GM19324 (cell line): ENCODE data around the gene MBP.

Experiments used
- ATAC-seq: cut with Tn5 transposase; IDR thresholded peaks from one replicate; pipeline ENCODE4 v1.9.1; 2021; ENCODE audit warnings: mild to moderate bottlenecking, moderate library complexity; ENCODE audit not compliant: unreplicated experiment, low FRiP score

The MBP gene

DNA sequence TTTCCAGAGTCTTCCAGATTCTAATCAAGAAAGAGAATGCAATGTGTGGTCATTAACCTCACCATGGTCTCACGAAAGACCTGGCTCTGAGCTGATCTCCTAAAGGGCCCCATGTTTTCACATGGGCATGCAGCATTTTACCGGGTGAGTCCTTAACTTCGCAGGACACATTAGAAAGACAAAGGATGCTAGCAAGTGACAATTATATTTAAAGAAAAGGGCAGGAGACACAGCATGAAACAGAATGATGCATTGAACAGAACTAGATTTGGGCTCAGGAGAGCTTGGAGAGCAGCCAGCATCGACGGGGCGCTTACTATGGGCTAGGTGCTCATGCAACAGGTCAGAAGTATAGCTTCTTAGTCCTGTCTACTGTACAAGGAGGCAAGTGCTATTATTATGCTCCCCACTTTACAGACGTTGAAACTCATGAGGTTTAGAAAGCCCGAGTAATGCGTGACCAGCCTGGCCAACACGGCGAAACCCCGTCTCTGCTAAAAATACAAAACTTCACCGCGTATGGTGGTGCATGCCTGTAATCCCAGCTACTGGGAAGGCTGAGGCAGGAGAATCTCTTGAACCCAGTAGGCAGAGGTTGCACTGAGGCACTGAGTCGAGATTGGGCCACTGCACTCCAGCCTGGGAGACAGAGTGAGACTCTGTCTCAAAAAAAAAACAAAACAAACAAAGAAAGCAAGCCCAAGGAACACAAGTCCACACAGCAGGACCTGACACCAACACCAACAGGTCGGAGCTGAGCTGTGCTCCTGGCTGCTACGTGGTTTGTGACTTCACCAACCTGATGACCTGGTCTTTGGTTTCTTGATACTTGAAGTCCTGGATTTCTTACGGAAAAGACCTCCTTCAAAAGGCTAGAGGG is 16.1 kb downstream of the MBP start:
- ATAC-seq, result no peak

- peak; percentile 25 for ATAC-seq
These were observed 17.2 kb downstream of the MBP start for GRCh38 chr18:77115192-77115953.

DNA sequence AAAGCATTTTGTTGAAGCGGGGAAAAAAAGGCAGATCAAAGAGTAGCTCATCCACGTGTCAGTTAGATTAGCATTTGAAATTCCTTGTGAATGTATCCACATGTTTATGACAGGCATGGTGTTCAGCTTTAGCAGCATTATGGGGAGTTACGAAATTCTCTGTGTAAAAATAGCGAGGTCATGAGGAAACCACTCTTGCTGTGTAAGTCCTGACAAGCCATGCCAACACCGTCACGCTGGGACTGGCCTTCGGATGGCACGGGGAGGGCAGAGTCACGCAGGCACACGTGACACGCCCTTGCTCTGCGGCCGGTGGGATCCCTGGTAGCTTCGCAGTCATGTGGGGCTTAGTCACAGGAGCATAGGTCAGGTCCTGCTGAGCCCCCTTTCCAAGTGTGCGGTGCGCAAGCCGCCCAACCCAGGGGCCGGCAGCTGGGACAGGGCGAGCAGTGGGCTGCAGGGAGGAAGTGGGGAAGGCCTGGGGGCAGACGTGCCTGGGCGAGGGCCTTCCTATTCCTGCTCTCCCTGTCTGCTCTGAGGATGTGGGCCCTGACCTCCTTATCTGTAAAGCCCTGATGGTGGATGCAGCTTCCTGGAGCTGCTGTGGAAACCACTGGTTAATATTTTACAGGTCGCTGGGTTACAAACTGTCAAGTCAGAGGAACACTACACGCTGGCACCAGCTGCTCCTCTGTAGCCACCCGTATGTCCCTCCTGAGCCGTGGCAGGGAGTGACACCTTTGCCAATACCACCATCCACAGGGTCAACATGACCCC is 18.0 kb downstream of the MBP start:
- ATAC-seq, result peak; percentile 88

DNA sequence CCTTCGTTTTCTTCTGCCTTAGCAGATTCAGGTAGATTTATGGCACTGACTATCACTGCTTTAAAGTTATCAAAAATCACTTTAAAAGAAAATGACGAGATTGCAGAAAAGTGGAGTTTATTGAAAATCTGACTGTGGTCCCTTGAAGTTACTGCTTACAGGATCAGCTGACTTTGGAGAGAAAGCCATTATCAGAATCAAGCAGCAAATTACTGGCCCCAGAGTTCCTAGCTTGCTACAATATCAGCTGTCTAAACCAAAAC is 18.5 kb downstream of the MBP start:
- ATAC-seq, result no peak

DNA sequence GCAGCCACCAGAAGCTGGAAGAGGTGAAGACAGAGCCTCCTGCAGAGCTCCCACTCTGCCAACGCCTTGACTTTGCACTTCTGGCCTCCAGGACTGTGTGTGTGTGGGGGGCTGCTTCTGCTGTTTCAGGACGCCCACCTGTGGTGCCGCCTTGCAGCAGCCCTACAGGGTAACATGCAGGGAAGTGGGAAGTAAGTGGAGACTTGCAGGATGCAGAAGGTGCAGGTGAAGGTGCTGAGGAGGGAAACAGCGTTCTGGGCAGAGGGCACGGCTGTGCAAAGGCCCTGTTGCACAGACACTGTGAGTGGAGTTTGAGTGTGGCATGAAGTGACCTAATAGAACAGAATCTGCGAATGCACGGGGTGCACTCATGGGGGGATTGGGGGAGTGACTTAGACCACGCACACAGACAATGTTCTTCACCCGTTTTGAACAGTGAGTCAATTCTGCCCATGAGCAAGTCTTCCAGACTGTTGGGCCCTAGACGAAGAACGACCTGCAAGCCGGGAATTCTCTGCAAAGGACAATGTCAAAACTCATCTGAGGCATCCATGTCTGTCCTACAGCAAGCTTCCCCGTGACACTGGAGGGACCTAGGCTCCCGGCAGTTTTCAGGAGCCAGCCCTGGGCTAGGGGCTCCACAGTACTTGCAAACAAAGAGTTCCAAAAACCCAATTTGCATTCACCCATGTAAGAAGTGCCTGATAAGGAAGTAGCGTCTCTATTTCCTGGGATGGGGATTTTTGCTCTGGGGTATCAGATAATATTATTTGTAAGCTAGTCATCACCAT is 19.0 kb downstream of the MBP start:
- ATAC-seq, result no peak

DNA sequence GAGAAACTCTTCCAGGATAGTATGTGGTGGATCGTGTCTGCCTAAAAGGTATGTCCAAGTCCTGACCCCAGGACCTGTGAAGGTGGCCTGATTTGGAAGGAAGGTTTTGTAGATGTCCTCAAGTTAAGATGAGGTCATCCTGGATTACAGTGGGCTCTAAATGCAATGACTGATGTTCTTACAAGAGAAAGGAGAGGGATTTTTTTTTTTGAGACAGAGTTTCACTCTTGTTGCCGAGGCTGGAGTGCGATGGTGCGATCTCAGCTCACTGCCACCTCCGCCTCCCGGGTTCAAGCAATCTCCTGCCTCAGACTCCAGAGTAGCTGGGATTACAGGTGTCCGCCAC is 19.9 kb downstream of the MBP start:
- ATAC-seq, result no peak

DNA sequence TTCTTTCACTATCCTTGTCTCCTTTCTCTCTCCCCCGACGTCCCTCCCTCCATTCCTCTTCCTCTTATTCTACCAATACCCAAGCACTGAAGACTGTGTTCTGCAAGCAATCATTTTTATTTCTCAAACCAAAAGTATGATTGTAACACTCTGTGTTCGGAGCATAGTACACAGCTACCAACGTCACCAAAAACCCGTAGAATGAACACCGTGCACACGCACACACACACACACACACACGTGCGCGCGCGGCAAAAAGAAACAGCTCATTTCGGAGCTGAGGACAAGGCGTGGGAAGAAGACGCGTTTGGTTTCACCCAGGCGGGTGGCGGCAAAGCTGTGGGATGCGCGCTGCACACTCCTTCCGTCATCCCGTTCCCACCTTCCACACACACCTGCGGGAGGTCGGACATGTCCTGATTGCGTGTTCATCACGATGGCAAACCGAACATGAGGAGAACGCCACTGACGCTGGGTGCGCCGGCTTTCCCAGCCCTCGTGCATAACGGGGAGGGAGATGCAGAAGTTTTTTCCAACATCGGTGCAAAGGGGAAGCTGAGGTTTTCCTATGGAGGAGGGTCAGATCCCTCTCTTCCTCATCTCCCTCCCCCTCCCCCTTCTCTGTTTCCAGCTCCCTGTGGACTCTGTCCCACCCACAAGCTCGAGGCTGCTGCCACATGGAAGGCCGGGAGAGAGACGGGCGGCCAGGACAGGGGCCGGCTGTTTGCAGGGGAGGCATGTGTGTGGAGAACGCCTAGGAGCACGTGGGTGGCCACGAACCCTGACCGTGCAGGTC is 20.4 kb downstream of the MBP start:
- ATAC-seq, result no peak

- ATAC-seq, result no peak
These were observed 21.1 kb downstream of the MBP start for GRCh38 chr18:77111449-77111848.

GRCh38 chr18:77110936-77111335 is 21.6 kb downstream of the MBP start:
- no peak for ATAC-seq

- no peak for ATAC-seq
These were observed 22.2 kb downstream of the MBP start for GRCh38 chr18:77110400-77110799.

GRCh38 chr18:77109648-77110019 is 22.9 kb downstream of the MBP start:
- ATAC-seq, result no peak

GRCh38 chr18:77108821-77109647 is 23.5 kb downstream of the MBP start:
- ATAC-seq, result no peak

DNA sequence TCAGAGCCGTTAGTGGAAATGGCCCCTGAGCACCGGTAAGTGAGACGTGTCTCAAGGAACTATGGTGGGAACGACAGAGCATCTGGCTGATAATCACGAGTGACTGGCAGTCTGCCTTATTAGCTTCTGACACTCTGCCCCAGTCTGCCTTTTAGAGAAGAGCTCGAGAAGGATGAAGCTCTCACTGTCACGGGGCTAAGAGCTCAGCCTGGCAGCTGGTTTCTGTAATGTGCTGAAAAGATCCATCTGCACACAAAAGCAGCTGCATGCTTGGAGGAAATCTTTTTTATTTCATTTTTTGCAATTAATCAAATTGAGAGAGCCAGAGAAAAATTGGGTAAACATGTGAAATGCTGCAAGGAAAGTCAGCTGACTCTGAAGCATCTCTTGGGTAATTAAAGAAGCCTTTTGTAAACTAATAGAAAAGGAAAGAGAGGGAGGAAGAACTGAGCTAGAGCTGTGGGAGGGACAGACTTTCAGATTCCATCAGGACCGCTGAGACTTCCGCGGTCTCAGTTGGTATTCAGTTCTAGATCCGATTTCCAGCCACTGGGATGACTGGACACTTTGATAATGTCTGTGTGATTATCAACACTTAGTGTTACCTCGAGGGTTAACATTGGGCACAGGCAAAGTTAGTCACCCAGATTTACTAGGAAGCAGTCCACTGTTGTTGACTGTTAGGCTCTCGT is 24.4 kb downstream of the MBP start:
- peak; percentile 47 for ATAC-seq

DNA sequence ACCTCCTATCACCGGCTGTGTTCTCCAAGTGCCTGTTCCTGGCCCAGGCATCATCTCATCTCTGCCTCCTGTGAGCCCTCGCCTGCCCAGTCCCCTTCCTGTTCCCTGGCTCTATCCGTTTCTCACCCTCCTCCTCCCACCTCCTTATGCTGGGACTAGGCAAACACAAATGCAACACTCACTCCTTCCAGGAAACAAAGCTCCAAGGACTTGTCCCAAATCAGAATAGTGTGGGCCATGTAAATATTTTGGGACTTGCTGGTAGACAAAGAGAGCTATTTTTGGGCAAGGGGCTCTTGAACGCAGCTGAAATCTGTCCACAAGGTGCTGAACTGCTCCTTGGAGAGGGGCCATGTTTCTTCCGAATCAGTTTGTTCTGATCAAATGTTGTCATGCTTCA is 25.3 kb downstream of the MBP start:
- no peak for ATAC-seq

DNA sequence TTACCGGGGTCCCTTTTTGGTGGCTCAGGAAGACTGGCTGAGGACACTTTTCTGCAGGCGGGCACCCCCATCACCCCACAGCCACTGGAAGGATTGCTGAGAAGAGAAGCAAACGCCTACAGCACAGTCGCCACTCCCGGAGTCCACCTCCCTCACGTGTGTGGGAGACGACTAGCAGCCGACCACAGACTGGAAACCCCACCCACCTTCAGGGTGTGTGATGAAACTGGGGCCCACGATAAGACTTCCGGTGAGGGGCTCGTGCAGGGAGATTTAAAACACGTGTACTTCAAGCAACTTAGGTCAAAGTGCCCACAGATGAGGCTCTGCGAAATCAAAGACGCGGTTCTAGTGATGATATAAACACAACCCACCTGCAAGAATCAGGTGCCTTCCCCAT is 26.3 kb downstream of the MBP start:
- ATAC-seq, result no peak

DNA sequence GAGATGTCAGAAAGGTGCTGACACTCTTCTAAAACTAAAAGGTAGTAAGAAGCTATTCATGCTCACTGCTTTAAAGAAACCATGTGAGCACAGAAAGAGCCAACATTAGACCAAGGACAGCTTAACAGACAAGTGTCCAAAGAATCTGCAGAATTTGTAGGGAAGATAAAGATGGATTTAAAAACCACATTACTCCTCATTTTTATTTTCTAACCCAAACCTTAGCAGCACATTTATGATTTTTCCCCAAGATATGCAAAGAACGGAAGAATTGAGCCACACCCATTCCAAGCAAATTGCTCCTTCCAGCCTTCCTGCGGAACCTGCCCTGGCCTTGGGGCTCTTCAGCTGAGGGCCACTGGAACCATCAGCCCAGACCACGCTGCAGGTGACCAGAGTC is 26.9 kb downstream of the MBP start:
- ATAC-seq, result no peak

DNA sequence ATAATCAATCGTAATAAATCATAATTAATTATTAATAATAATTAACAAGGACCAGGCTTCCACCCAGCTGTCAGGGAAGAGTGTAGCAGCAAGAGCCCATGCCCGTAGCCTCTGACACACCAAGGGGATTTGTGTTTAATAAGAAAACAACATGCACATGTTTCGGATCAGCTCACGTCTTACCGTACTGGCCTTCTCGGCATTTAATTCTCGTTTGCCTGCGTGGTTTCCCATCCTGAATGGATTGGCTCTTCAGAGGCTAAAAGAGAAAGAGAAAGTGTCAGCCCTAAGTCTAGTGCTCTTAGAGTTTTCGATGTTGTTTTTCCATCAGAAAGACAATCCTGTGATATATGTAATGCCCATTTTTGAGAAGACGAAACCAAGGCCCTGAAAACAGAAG is 27.6 kb downstream of the MBP start:
- ATAC-seq, result no peak

DNA sequence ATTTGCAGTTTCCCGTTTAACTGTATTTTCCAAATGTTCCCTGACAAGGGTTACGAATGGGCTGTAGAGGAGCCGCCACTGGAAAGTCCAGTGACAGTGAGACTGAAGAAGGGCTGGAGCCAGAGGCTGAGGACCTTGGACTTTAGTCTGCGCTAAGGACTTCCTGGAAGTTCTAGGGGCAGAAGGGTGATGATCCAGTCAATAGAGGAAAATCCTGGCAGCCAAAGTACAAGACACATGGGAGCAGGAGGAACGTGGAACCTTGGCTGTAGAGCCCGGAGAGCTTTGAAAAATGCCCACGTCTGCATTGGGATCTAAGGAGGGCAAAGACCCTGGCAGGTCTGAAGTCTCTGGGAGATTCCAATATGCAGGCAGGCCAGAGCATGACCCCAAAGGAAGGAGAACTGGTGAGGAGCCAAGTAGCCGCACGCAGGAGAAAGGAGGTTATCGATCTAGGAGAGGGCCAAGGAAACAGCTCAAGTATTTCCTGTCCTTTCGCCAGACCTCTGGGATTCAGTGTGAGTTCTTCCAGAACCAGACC is 28.5 kb downstream of the MBP start:
- no peak for ATAC-seq
